Astrocyte (in vitro differentiated cells and primary cell): Measurements from ENCODE around the gene TRPM3. TPM values are rescaled to one million over a fixed set of nuclear protein-coding genes. Genes with fewer than 3 reads are reported as not detected.

ENCODE experiments used
- DNase-seq: peaks from one replicate; pipeline ENCODE4 v3.0.0-alpha.2; 2010; ENCODE audit warnings: low read depth
- FAIRE-seq: peaks from 2 replicates; lab custom pipeline; 2011; peaks lifted over from hg19 to GRCh38; lab: Jason Lieb, UNC
- H2AFZ ChIP-seq: 2 replicates; pipeline ENCODE4 v1.6.0; 2012; ENCODE audit warnings: low read depth, low read length, inconsistent platforms
- H3K27ac ChIP-seq: 2 replicates; pipeline ENCODE4 v1.5.1; 2011; ENCODE audit warnings: low read depth, low read length, inconsistent platforms
- H3K27me3 ChIP-seq: 2 replicates; pipeline ENCODE4 v1.6.0; 2011; ENCODE audit warnings: low read length, inconsistent platforms; ENCODE audit not compliant: insufficient read depth
- H3K36me3 ChIP-seq: 2 replicates; pipeline ENCODE4 v1.5.1; 2011; ENCODE audit warnings: low read length, inconsistent platforms; ENCODE audit not compliant: insufficient read depth
- H3K4me1 ChIP-seq: 2 replicates; pipeline ENCODE4 v1.5.1; 2011; ENCODE audit warnings: low read length, inconsistent platforms; ENCODE audit not compliant: insufficient read depth
- H3K4me2 ChIP-seq: 2 replicates; pipeline ENCODE4 v1.6.0; 2012; ENCODE audit warnings: low read length, inconsistent platforms
- H3K4me3 ChIP-seq: 2 replicates; pipeline ENCODE4 v1.5.1; 2011; ENCODE audit warnings: low read depth, mild to moderate bottlenecking, low read length, inconsistent platforms; ENCODE audit not compliant: insufficient read depth
- H3K79me2 ChIP-seq: 2 replicates; pipeline ENCODE4 v1.6.0; 2012; ENCODE audit warnings: mild to moderate bottlenecking, low read length, inconsistent platforms; ENCODE audit not compliant: insufficient read depth
- H3K9ac ChIP-seq: 2 replicates; pipeline ENCODE4 v1.6.0; 2012; ENCODE audit warnings: mild to moderate bottlenecking, low read length, inconsistent platforms
- H3K9me3 ChIP-seq: 2 replicates; pipeline ENCODE4 v1.5.1; 2012; ENCODE audit warnings: low read depth, mild to moderate bottlenecking, low read length, inconsistent platforms; ENCODE audit not compliant: insufficient read depth
- H4K20me1 ChIP-seq: 2 replicates; pipeline ENCODE4 v1.6.0; 2012; ENCODE audit warnings: low read length, inconsistent platforms; ENCODE audit not compliant: insufficient read depth
- H3K27ac Mint-ChIP-seq: one replicate; pipeline ENCODE4 v1.8.0; 2021; ENCODE audit warnings: mild to moderate bottlenecking, mixed read lengths; ENCODE audit not compliant: unreplicated experiment
- H3K27me3 Mint-ChIP-seq: one replicate; pipeline ENCODE4 v1.8.0; 2021; ENCODE audit warnings: low read depth, mixed read lengths; ENCODE audit not compliant: unreplicated experiment
- H3K36me3 Mint-ChIP-seq: one replicate; pipeline ENCODE4 v1.8.0; 2021; ENCODE audit warnings: low read depth, mixed read lengths; ENCODE audit not compliant: unreplicated experiment
- H3K4me1 Mint-ChIP-seq: one replicate; pipeline ENCODE4 v1.8.0; 2021; ENCODE audit warnings: low read depth, mixed read lengths; ENCODE audit not compliant: unreplicated experiment
- H3K4me3 Mint-ChIP-seq: one replicate; pipeline ENCODE4 v1.8.0; 2021; ENCODE audit warnings: mild to moderate bottlenecking, moderate library complexity, mixed read lengths; ENCODE audit not compliant: unreplicated experiment
- H3K9me3 Mint-ChIP-seq: one replicate; pipeline ENCODE4 v1.8.0; 2021; ENCODE audit warnings: mild to moderate bottlenecking, mixed read lengths; ENCODE audit not compliant: unreplicated experiment
- EZH2 ChIP-seq: IDR thresholded peaks from 2 replicates; pipeline ENCODE4 v1.6.1; 2012; ENCODE audit warnings: mild to moderate bottlenecking, low read length, inconsistent platforms; ENCODE audit not compliant: insufficient read depth
- total RNA-seq: library from RNA; stranded (reverse); gene quantifications from 2 replicates; pipeline ENCODE4 v1.2.1, GENCODE V29; 2021
- TF ChIP-seq, protein P1 (sequence below): IDR thresholded peaks from 2 replicates; pipeline ENCODE4 v1.5.1; 2011; ENCODE audit warnings: low read depth, mild to moderate bottlenecking, inconsistent platforms, low read length, moderate library complexity; ENCODE audit not compliant: insufficient read depth

The TRPM3 gene
- total RNA-seq, 1 donor from 2014 or later: 0.14 TPM

- no peak for TF ChIP-seq EZH2
- TF ChIP-seq, protein P1, sequence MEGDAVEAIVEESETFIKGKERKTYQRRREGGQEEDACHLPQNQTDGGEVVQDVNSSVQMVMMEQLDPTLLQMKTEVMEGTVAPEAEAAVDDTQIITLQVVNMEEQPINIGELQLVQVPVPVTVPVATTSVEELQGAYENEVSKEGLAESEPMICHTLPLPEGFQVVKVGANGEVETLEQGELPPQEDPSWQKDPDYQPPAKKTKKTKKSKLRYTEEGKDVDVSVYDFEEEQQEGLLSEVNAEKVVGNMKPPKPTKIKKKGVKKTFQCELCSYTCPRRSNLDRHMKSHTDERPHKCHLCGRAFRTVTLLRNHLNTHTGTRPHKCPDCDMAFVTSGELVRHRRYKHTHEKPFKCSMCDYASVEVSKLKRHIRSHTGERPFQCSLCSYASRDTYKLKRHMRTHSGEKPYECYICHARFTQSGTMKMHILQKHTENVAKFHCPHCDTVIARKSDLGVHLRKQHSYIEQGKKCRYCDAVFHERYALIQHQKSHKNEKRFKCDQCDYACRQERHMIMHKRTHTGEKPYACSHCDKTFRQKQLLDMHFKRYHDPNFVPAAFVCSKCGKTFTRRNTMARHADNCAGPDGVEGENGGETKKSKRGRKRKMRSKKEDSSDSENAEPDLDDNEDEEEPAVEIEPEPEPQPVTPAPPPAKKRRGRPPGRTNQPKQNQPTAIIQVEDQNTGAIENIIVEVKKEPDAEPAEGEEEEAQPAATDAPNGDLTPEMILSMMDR: no peak
- H3K27ac ChIP-seq: no peak overlapping the region
- Mint-ChIP-seq H3K27me3 (no peaks in the 10 kb centered on the region), H3K4me1 (peaks cover 8% of the 10 kb centered on the region), H3K36me3 (no peaks in the 10 kb centered on the region), H3K27ac (no peak overlapping the region), H3K9me3 (no peaks in the 10 kb centered on the region), H3K4me3 (no peak overlapping the region)
- H2AFZ ChIP-seq: no peak overlapping the region
- H3K9me3 ChIP-seq: no peaks in the 10 kb centered on the region
- H3K9ac ChIP-seq: no peak overlapping the region
- H4K20me1 ChIP-seq: no peaks in the 10 kb centered on the region
- peaks cover 8% of the 10 kb centered on the region for H3K4me1 ChIP-seq
- FAIRE-seq (no peak), DNase-seq (no peak)
- no peak overlapping the region for H3K4me2 ChIP-seq
- no peaks in the 10 kb centered on the region for H3K79me2 ChIP-seq
- no peak overlapping the region for H3K4me3 ChIP-seq
- no peaks in the 10 kb centered on the region for H3K36me3 ChIP-seq
- no peaks in the 10 kb centered on the region for H3K27me3 ChIP-seq
Observed at GRCh38 chr9:70573308-70573707, 548.1 kb downstream of the TRPM3 start.

GRCh38 chr9:70571258-70571657, 550.2 kb downstream of the TRPM3 start:
- Histone ChIP-seq H3K4me3 (no peak overlapping the region), H4K20me1 (no peaks in the 10 kb centered on the region), H3K27me3 (no peaks in the 10 kb centered on the region), H3K9ac (no peak overlapping the region), H2AFZ (no peak overlapping the region), H3K27ac (no peak overlapping the region), H3K79me2 (no peaks in the 10 kb centered on the region), H3K4me2 (no peak overlapping the region), H3K9me3 (no peaks in the 10 kb centered on the region), H3K4me1 (peaks cover 8% of the 10 kb centered on the region), H3K36me3 (no peaks in the 10 kb centered on the region)
- Mint-ChIP-seq H3K27ac (no peak overlapping the region), H3K27me3 (no peaks in the 10 kb centered on the region), H3K4me3 (no peak overlapping the region), H3K36me3 (no peaks in the 10 kb centered on the region), H3K9me3 (no peaks in the 10 kb centered on the region), H3K4me1 (peaks cover 10% of the 10 kb centered on the region)
- FAIRE-seq: no peak
- DNase-seq: no peak
- TF ChIP-seq, protein P1: no peak
- TF ChIP-seq EZH2: no peak

GRCh38 chr9:70569791-70570190, 551.6 kb downstream of the TRPM3 start:
- Histone ChIP-seq H4K20me1 (no peaks in the 10 kb centered on the region), H3K27me3 (no peaks in the 10 kb centered on the region), H3K36me3 (no peaks in the 10 kb centered on the region), H3K4me3 (no peak overlapping the region), H3K79me2 (no peaks in the 10 kb centered on the region), H3K27ac (no peak overlapping the region), H3K4me2 (no peak overlapping the region), H2AFZ (no peak overlapping the region), H3K9ac (no peak overlapping the region), H3K4me1 (peaks cover 8% of the 10 kb centered on the region), H3K9me3 (no peaks in the 10 kb centered on the region)
- no peaks in the 10 kb centered on the region for H3K27me3 Mint-ChIP-seq
- TF ChIP-seq EZH2: no peak
- no peak overlapping the region for H3K4me3 Mint-ChIP-seq
- peaks cover 10% of the 10 kb centered on the region for H3K4me1 Mint-ChIP-seq
- H3K9me3 Mint-ChIP-seq: no peaks in the 10 kb centered on the region
- no peak for FAIRE-seq
- DNase-seq: no peak
- H3K36me3 Mint-ChIP-seq: no peaks in the 10 kb centered on the region
- H3K27ac Mint-ChIP-seq: no peak overlapping the region
